A549 (cell line): ENCODE results near the gene SPDYE2B. TPM values are rescaled to one million over a fixed set of nuclear protein-coding genes. Genes with fewer than 3 reads are reported as not detected.
"Not testable (repeated sequence)": the region's sequence is repeated elsewhere in the genome, so short reads cannot be mapped to it uniquely, and the experiment has no call there.

Experiments
- ATAC-seq, 2 experiments: fragments of 200-7000 bp in 1 of 2; fragments of >200 bp in 1 of 2; cut with Nextera tagmentation in 1 of 2; cut with Tn5 transposase in 1 of 2; 3 replicates each; pipeline versions ENCODE4 v1.8.0 to v1.9.1; 2018 to 2020; ENCODE audit warnings: mild to moderate bottlenecking in 1 of 2, moderate library complexity in 1 of 2
- CTCF ChIA-PET: fragments of 300-600 bp; sonication (Branson Sonifier 250); formaldehyde crosslinking; extraction: SDS; loops from one replicate; lab custom pipeline; 2021; ENCODE audit warnings: antibody characterized with exemption, inconsistent platforms; lab: Yijun Ruan, JAX
- POLR2A ChIA-PET: fragments of 350-600 bp; formaldehyde crosslinking; extraction: SDS; loops from one replicate; lab custom pipeline; 2021; ENCODE audit warnings: antibody characterized with exemption, inconsistent platforms; lab: Yijun Ruan, JAX
- DNase-seq, 2 experiments: peaks; one replicate each; pipeline versions ENCODE4 v3.0.0 to v3.0.0-alpha.2; 2011 to 2016; ENCODE audit warnings: low read depth in 1 of 2, low spot score in 1 of 2
- FAIRE-seq: peaks from 2 replicates; lab custom pipeline; 2011; peaks lifted over from hg19 to GRCh38; lab: Jason Lieb, UNC
- H3K27ac ChIP-seq, 2 experiments: fragments of >200 bp; sonication (Bioruptor Twin); formaldehyde crosslinking; 3 replicates each; pipeline ENCODE4 v1.5.1; 2016 to 2017
- H3K4me1 ChIP-seq: fragments of >200 bp; sonication (Bioruptor Twin); formaldehyde crosslinking; 3 replicates; pipeline ENCODE4 v1.6.1; 2016
- H3K4me2 ChIP-seq: fragments of >200 bp; sonication (Bioruptor Twin); formaldehyde crosslinking; 3 replicates; pipeline ENCODE4 v1.6.1; 2016
- H3K4me3 ChIP-seq: fragments of >200 bp; sonication (Bioruptor Twin); formaldehyde crosslinking; 3 replicates; pipeline ENCODE4 v1.5.1; 2016
- H3K9me3 ChIP-seq: fragments of >200 bp; sonication (Bioruptor Twin); formaldehyde crosslinking; 3 replicates; pipeline ENCODE4 v1.6.1; 2016
- CTCF ChIP-seq: fragments of >200 bp; sonication (Bioruptor Twin); formaldehyde crosslinking; IDR thresholded peaks from 3 replicates; pipeline ENCODE4 v1.5.1; 2016
- JUN ChIP-seq, 2 experiments: fragments of >200 bp; sonication (Bioruptor Twin); formaldehyde crosslinking; IDR thresholded peaks; 2 replicates in 1 of 2; 3 replicates in 1 of 2; pipeline ENCODE4 v1.6.1; 2016 to 2017
- MAX ChIP-seq: IDR thresholded peaks from 2 replicates; pipeline ENCODE4 v1.6.1; 2012
- PHF8 ChIP-seq: fragments of 200-600 bp; sonication (generic); IDR thresholded peaks from 2 replicates; pipeline ENCODE4 v1.6.1; 2016; ENCODE audit warnings: low read depth, mild to moderate bottlenecking, antibody characterized with exemption, moderate library complexity, borderline replicate concordance
- POLR2A ChIP-seq: IDR thresholded peaks from 2 replicates; pipeline ENCODE4 v1.6.1; 2012; ENCODE audit warnings: mild to moderate bottlenecking, low read length
- WGBS: methylation state at CpG from one replicate; pipeline ENCODE4 v1.1.6; 2017; ENCODE audit errors: missing lambda C conversion rate; 5-methylcytosine and 5-hydroxymethylcytosine counted together
- polyA plus RNA-seq, 4 experiments: library from polyadenylated mRNA; depleted of rRNA in 3 of 4; stranded (reverse); fragments of >200 nt; fragmentation: RNase III in 1 of 4; extraction: RNeasy Plus Mini Kit Qiagen cat#74134 plus additional on column Dnase treatment in 1 of 4; gene quantifications; 2 replicates in 3 of 4; 3 replicates in 1 of 4; pipeline ENCODE4 v1.2.3, GENCODE V29; 2011 to 2017

Gene SPDYE2B
- polyA plus RNA-seq, 2 of the 4 experiments (the other 2 are of a cell fraction) = not detected

DNA sequence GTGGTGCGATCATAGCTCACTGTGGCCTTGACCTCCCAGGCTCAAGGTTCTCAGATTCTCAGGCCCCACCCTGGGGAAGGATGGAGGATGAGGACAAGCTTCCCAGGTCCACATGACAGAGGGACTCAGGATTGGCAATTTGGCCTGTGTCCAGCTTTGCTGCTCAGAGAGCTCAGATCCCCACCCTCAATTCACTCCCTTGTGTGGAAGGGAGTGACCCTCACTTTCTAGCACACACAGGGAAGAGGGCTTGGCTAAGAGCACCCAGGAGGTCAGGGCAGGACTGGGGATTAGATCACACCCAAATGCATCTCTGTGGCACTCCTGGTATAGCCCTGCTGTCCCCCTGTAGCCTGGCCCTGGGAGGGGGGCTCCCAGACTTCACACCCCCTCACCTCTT is 6.7 kb upstream of the SPDYE2B start:
- H3K4me2 ChIP-seq, H3K4me3 ChIP-seq, H3K4me1 ChIP-seq, POLR2A ChIA-PET, CTCF ChIA-PET, H3K9me3 ChIP-seq, FAIRE-seq, ATAC-seq, H3K27ac ChIP-seq, DNase-seq: not testable (repeated sequence)
- WGBS = 92% methylated on average over 1 of the region's 1 CpG

DNA sequence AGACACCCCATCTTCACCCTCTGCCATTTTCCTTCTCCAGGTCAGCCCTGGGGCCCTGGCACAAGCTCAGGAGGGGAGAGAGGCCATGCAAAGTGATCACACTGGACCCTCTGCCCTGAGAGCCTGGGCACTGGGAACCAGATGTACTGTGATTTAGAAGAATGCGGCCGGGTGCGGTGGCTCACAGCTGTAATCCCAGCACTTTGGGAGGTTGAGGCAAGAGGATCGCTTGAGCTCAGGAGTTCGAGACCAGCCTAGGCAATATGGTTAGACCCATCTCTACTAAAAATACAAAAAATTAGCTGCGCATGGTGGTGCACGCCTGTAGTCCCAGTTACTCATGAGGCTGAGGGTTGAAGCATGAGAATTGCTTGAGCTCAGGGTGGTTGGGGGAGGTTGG is 2.3 kb upstream of the SPDYE2B start:
- H3K9me3 ChIP-seq, H3K4me3 ChIP-seq, FAIRE-seq, POLR2A ChIA-PET, H3K4me2 ChIP-seq, CTCF ChIA-PET, DNase-seq, H3K27ac ChIP-seq, H3K4me1 ChIP-seq: not testable (repeated sequence)
- peak; percentile 24 to 28; a peak in 3 of 6 replicates for ATAC-seq
- WGBS = 96% methylated on average over 7 of the region's 7 CpGs

DNA sequence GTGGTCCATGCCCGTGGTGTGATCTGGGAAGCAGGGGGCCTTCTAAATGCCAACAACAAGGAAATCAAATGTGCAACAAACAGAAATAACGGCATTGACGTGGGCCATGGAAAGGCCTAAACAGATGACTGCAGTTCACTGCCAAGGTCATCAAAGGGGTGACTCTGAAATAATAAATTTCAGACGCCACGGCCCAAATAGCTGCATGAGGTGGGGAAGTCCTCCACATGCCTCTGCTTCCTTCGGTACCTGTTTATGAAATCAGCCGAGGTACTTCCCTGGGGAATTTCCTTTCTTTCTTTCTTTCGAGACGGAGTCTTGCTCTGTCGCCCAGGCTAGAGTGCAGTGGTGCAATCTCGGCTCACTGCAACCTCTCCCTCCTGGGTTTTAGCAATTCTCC is 14.6 kb downstream of the SPDYE2B start:
- ATAC-seq, CTCF ChIA-PET, H3K9me3 ChIP-seq, H3K4me3 ChIP-seq, POLR2A ChIA-PET, H3K27ac ChIP-seq, FAIRE-seq, DNase-seq, H3K4me1 ChIP-seq, H3K4me2 ChIP-seq: not testable (repeated sequence)
- WGBS = 90% methylated on average over 4 of the region's 11 CpGs

GRCh38 chr7:102666850-102667249 is 16.7 kb downstream of the SPDYE2B start:
- H3K4me1 ChIP-seq, DNase-seq, POLR2A ChIA-PET, ATAC-seq, CTCF ChIA-PET, H3K4me3 ChIP-seq, H3K4me2 ChIP-seq, FAIRE-seq, H3K9me3 ChIP-seq, H3K27ac ChIP-seq: not testable (repeated sequence)
- WGBS = no CpG with 5 or more reads among the region's 16 CpGs

DNA sequence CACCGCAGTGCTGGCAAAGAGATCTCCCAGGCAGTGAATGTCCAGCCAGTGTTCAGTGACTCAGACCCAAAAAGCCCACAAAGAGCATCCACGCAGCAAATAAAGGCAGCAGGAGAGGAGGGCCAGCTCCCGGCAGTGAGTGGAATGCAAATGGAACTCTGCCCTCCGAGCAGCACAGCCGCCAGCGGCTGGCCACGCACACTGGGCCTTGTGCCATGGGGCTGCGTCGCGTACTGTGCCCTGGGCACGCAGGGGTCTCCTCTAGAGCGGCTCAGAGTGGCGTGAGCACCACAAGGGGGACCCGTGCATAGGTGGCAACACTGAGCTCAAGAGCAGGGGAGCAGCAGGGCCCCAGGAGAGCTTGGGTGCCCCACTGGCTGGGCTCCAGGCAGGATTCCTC is 17.4 kb downstream of the SPDYE2B start:
- CTCF ChIA-PET, H3K27ac ChIP-seq, H3K4me2 ChIP-seq, H3K4me3 ChIP-seq, H3K4me1 ChIP-seq, H3K9me3 ChIP-seq, FAIRE-seq, DNase-seq, POLR2A ChIA-PET: not testable (repeated sequence)
- no CpG with 5 or more reads among the region's 14 CpGs for WGBS
- ATAC-seq = peak in 1 of 2 experiments; percentile 32; a peak in 1 of 6 replicates

DNA sequence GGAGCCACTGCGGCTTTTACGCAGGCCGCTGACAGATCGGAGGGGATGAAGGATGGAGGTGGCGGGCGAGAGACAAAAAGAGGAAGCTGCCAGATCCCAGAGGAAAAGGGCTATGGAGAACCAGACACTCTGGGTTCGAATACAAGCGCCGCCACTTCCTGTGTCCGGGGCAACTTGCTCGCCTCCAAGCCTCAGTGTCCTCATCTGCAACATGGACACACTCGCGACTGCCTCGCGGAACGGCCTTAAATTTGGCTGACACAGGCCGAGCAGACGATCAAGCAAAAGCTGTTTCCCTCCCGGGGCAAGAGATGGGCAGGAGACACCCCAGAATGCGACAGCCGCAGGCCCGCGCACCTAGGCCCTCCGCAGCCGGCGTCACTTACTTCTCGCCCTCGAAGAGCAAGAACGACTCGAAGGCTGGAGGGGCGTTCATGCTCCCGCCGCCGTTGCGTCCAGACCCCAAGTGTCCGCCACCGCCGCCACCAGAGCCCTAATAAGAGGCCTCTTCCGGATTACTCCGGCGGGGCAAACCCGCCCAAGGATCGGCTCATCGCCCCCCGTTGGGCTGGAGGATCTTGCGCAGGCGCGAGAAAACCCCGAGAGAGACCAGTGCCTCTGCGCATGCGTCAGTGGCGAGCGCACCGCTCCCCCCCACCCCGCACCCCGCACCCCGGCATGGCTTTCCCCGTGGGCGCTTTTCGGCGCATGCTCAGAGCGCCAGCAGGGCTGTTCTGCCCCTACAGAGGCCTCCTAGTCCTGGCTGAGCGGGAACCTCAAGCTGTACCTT is 21.2 kb downstream of the SPDYE2B start, which contains the start of gene POLR2J2:
Gene POLR2J2 (minus strand): TSS at position 498 of the 790 bp plus-strand sequence. CDS start 62 bp downstream, at position 436.
- H3K9me3 ChIP-seq, H3K4me2 ChIP-seq, H3K4me1 ChIP-seq, CTCF ChIA-PET, FAIRE-seq: not testable (repeated sequence)
- Histone ChIP-seq H3K27ac (peak within 1 kb of the TSS; percentile 76 to 89), H3K4me3 (peak within 1 kb of the TSS; percentile 63)
- DNase-seq = peak; percentile 83 to 91
- POLR2A ChIA-PET = interaction anchor here (0.6 kb wide), 1 partner anchor 404 kb away, joined by 3 read pairs; the partner anchor contains the start of genes ARMC10 and FBXL13
- peak; percentile 23; the same call in 1 of the 2 replicates for TF ChIP-seq MAX
- peak; percentile 32 for TF ChIP-seq CTCF
- TF ChIP-seq POLR2A = peak; percentile 21; the same call in 1 of the 2 replicates
- peak in 1 of 2 experiments; percentile 50; a peak in 1 of 5 replicates for TF ChIP-seq JUN (IDR thresholded peaks at IDR 0.05)
- peak; percentile 74 for TF ChIP-seq PHF8
- ATAC-seq = peak; percentile 79 to 89
- under 1% methylated on average over 27 of the region's 63 CpGs for WGBS

DNA sequence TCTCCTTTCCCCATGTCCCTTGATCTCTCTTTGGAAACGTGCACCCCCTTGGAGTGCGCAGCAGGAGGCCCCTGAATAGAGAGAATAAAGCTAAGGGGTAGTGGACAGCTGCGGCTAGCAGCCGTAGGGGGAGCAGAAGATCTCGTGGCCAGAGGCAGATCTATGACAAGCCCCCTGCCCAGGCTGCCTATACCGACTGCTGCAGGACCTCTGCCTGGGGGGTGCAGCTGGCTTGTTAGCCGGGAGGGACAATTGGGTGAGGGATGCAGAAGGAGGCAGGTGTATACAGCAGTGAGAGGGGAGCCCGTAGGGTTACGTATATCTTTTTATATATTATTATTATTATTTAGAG is 21.8 kb downstream of the SPDYE2B start:
- WGBS = no CpG with 5 or more reads among the region's 9 CpGs
- H3K4me3 ChIP-seq, H3K9me3 ChIP-seq, H3K4me2 ChIP-seq, CTCF ChIA-PET, FAIRE-seq, H3K4me1 ChIP-seq, DNase-seq: not testable (repeated sequence)
- POLR2A ChIA-PET = interaction anchor here (0.6 kb wide), 1 partner anchor 403 kb away, joined by 3 read pairs; the partner anchor contains the start of genes ARMC10 and FBXL13
- ATAC-seq = peak; percentile 40 to 45; a peak in 4 of 6 replicates
- peak overlapping the region; percentile 12 to 89; a peak in 1 of 6 replicates for H3K27ac ChIP-seq

DNA sequence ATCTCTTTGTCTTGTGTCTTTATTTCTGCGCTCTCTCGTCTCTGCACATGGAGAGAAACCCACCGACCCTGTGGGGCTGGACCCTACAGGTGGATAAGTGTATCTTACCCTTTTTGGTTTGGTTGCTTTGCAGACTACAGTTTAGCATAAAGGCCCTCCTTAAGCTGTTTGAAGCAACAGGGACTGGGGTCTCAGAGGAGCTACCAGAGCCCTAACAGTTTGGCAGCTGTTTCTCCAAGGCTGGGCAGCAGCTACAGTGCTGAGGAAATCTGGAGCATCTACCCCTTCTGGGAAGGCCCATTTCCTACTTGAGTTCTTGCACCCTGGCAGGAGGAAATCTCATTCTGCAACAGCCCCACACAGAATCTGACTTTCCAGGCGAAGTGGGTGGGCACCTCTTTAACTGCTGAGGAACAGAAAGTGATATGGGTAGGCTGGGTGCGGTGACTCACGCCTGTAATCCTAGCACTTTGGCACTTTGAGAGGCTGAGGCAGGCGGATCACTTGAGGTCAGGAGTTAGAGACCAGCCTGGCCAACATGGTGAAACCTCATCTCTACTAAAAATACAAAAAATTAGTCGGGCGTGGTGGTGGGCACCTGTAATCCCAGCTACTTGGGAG is 23.4 kb downstream of the SPDYE2B start:
- H3K4me1 ChIP-seq, H3K4me3 ChIP-seq, ATAC-seq, H3K4me2 ChIP-seq, CTCF ChIA-PET, POLR2A ChIA-PET, DNase-seq, H3K27ac ChIP-seq, FAIRE-seq, H3K9me3 ChIP-seq: not testable (repeated sequence)
- WGBS = no CpG with 5 or more reads among the region's 9 CpGs

DNA sequence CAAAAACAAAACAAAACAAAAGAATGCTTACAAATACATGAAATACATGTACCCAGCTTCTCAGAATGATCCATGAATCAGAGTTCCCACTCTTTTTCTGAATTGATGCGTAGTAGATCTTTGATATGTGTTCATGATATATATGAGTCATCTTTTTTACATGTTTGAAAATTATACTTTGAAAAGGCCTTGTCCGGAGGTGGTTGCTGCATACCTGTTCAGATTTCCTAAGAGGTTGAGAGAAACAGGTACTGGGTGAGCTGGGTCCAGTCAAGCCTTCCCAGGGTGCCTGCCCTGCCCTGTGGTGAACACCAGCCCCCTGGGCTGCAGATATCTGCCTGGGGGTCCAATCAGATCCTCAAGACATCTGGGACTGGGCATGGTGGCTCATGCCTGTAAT is 25.4 kb downstream of the SPDYE2B start:
- DNase-seq, H3K27ac ChIP-seq, ATAC-seq, CTCF ChIA-PET, POLR2A ChIA-PET, FAIRE-seq, H3K4me3 ChIP-seq, H3K9me3 ChIP-seq, H3K4me2 ChIP-seq, H3K4me1 ChIP-seq: not testable (repeated sequence)
- 65% methylated on average over 1 of the region's 2 CpGs for WGBS
